OCI-LY7 (cell line): Measurements from ENCODE around the gene RBM42. TPM values are rescaled to one million over a fixed set of nuclear protein-coding genes. Genes with fewer than 3 reads are reported as not detected.

Experiments
- BruUV-seq: library from RNA; stranded (reverse); fragments of 400-500 nt; replicated peaks from 2 replicates; lab custom pipeline; 2021; lab: Mats Ljungman, UMichigan
- CTCF ChIA-PET: fragments of 300-600 bp; sonication (Branson Sonifier 250); formaldehyde crosslinking; loops from one replicate; lab custom pipeline; 2022; ENCODE audit warnings: antibody characterized with exemption; ENCODE audit not compliant: unreplicated experiment; lab: Charles Lee
- POLR2A ChIA-PET: fragments of 300-600 bp; sonication (Branson Sonifier 250); formaldehyde crosslinking; loops from one replicate; lab custom pipeline; 2022; ENCODE audit warnings: antibody characterized with exemption; lab: Charles Lee
- DNase-seq: peaks from one replicate; pipeline ENCODE4 v3.0.0-alpha.2; 2015; ENCODE audit warnings: low spot score
- H2AFZ ChIP-seq: fragments of 200-600 bp; sonication (generic), shearing (Covaris generic); 2 replicates; pipeline ENCODE4 v1.6.1; 2014; ENCODE audit warnings: mild to moderate bottlenecking, antibody characterized with exemption, low read length, moderate library complexity
- H3K27ac ChIP-seq: fragments of 200-600 bp; sonication (generic); 2 replicates; pipeline ENCODE4 v1.5.1; 2014; ENCODE audit warnings: mixed run types, low read depth, mild to moderate bottlenecking, moderate library complexity, low read length, inconsistent platforms; ENCODE audit not compliant: poor library complexity, severe bottlenecking
- H3K36me3 ChIP-seq: fragments of 200-600 bp; sonication (generic); 2 replicates; pipeline ENCODE4 v1.6.1; 2014; ENCODE audit warnings: mild to moderate bottlenecking, antibody characterized with exemption, low read length, moderate library complexity, mixed read lengths; ENCODE audit not compliant: insufficient read depth
- H3K4me1 ChIP-seq: fragments of 200-600 bp; sonication (generic); 2 replicates; pipeline ENCODE4 v1.5.1; 2014; ENCODE audit warnings: mild to moderate bottlenecking, low read length; ENCODE audit not compliant: insufficient read depth, poor library complexity, severe bottlenecking
- H3K4me2 ChIP-seq: fragments of 200-600 bp; sonication (generic); 2 replicates; pipeline ENCODE4 v1.6.1; 2014; ENCODE audit warnings: mild to moderate bottlenecking, low read length
- H3K4me3 ChIP-seq: fragments of 200-600 bp; sonication (generic); 2 replicates; pipeline ENCODE4 v1.5.1; 2014; ENCODE audit warnings: mild to moderate bottlenecking, low read depth, low read length; ENCODE audit not compliant: poor library complexity, severe bottlenecking
- H3K79me2 ChIP-seq: fragments of 200-600 bp; sonication (generic); 2 replicates; pipeline ENCODE4 v1.6.1; 2016; ENCODE audit warnings: low read depth, mild to moderate bottlenecking, low read length, moderate library complexity, mixed read lengths; ENCODE audit not compliant: insufficient read depth
- H3K9me2 ChIP-seq: fragments of 200-600 bp; sonication (generic); 2 replicates; pipeline ENCODE4 v1.6.1; 2016; ENCODE audit warnings: mild to moderate bottlenecking, low read length, mixed read lengths; ENCODE audit not compliant: insufficient read depth
- H3K9me3 ChIP-seq: fragments of 200-600 bp; sonication (generic); 2 replicates; pipeline ENCODE4 v1.6.1; 2014; ENCODE audit warnings: mild to moderate bottlenecking, mixed run types, low read length, mixed read lengths
- H4K20me1 ChIP-seq: fragments of 200-600 bp; sonication (generic); 2 replicates; pipeline ENCODE4 v1.6.1; 2014; ENCODE audit warnings: mild to moderate bottlenecking, antibody characterized with exemption, low read length, moderate library complexity, mixed read lengths; ENCODE audit not compliant: insufficient read depth
- EZH2phosphoT487 ChIP-seq: fragments of 200-600 bp; sonication (generic); IDR thresholded peaks from 2 replicates; pipeline ENCODE4 v1.6.1; 2018; ENCODE audit warnings: low read depth, borderline replicate concordance, mild to moderate bottlenecking, mixed run types, antibody characterized with exemption, low read length, moderate library complexity, mixed read lengths
- intact Hi-C: fragments of 100-400 bp; cut with micrococcal nuclease; formaldehyde crosslinking; loops from one replicate; pipeline ENCODE4 v1.10.0; 2022; ENCODE audit not compliant: unreplicated experiment
- total RNA-seq, 2 experiments: library from RNA; depleted of rRNA in 1 of 2; stranded (reverse); fragments of >200 nt in 1 of 2; shearing (Covaris generic) in 1 of 2; gene quantifications; 2 replicates each; pipeline ENCODE4 v1.2.3, GENCODE V29; 2014 to 2022
- TF ChIP-seq, protein P1 (sequence below): fragments of 200-600 bp; sonication (generic); conservative IDR thresholded peaks from 2 replicates; pipeline ENCODE4 v1.5.1; 2014; ENCODE audit warnings: mild to moderate bottlenecking, antibody characterized with exemption, low read length, moderate library complexity, mixed read lengths

RBM42 gene
- total RNA-seq, 2 experiments from 2014 or later = 62.0 to 115 TPM

- Histone ChIP-seq H3K9me3 (no peaks in the 10 kb centered on the region), H3K9me2 (no peaks in the 10 kb centered on the region), H3K4me1 (peaks cover 2% of the 10 kb centered on the region), H3K27ac (no peak overlapping the region), H2AFZ (no peak overlapping the region), H3K79me2 (no peaks in the 10 kb centered on the region), H4K20me1 (no peaks in the 10 kb centered on the region), H3K4me3 (no peak overlapping the region), H3K36me3 (0 out of 2 replicates have a peak, but pooled peaks cover 15% of the 10 kb centered on the region), H3K4me2 (no peak overlapping the region)
- ChIA-PET CTCF (no interaction called here), POLR2A (no interaction called here)
- intact Hi-C loops = no loop called here
- TF ChIP-seq, protein P1, sequence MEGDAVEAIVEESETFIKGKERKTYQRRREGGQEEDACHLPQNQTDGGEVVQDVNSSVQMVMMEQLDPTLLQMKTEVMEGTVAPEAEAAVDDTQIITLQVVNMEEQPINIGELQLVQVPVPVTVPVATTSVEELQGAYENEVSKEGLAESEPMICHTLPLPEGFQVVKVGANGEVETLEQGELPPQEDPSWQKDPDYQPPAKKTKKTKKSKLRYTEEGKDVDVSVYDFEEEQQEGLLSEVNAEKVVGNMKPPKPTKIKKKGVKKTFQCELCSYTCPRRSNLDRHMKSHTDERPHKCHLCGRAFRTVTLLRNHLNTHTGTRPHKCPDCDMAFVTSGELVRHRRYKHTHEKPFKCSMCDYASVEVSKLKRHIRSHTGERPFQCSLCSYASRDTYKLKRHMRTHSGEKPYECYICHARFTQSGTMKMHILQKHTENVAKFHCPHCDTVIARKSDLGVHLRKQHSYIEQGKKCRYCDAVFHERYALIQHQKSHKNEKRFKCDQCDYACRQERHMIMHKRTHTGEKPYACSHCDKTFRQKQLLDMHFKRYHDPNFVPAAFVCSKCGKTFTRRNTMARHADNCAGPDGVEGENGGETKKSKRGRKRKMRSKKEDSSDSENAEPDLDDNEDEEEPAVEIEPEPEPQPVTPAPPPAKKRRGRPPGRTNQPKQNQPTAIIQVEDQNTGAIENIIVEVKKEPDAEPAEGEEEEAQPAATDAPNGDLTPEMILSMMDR = no peak
- TF ChIP-seq EZH2phosphoT487 = no peak
- BruUV-seq = no TSS peak
- no peak for DNase-seq
These were observed 6.1 kb upstream of the RBM42 start for GRCh38 chr19:35622750-35623149.

- no peaks in the 10 kb centered on the region for H3K79me2 ChIP-seq
- intact Hi-C loops = no loop called here
- H3K4me3 ChIP-seq = no peak overlapping the region
- 0 out of 2 replicates have a peak, but pooled peaks cover 12% of the 10 kb centered on the region for H3K36me3 ChIP-seq
- ChIA-PET POLR2A (no interaction called here), CTCF (no interaction called here)
- H3K27ac ChIP-seq = no peak overlapping the region
- peaks cover 8% of the 10 kb centered on the region for H3K4me1 ChIP-seq
- no peaks in the 10 kb centered on the region for H3K9me3 ChIP-seq
- H3K9me2 ChIP-seq = no peaks in the 10 kb centered on the region
- DNase-seq = no peak
- TF ChIP-seq, protein P1 = no peak
- TF ChIP-seq EZH2phosphoT487 = no peak
- no peaks in the 10 kb centered on the region for H4K20me1 ChIP-seq
- H2AFZ ChIP-seq = no peak overlapping the region
- H3K4me2 ChIP-seq = no peak overlapping the region
- BruUV-seq = TSS peak; percentile 52
These were observed 5.4 kb upstream of the RBM42 start for GRCh38 chr19:35623327-35624010.

- intact Hi-C loops = loop anchor here (2.0 to 5.0 kb wide), 3 partner anchors 15 to 381 kb away; partner anchors contain the start of genes HAUS5 and LSR
- Histone ChIP-seq H2AFZ (peak overlapping the region; percentile 86), H3K4me3 (peak overlapping the region; percentile 83), H3K9me3 (no peaks in the 10 kb centered on the region), H3K4me2 (peak overlapping the region; percentile 96), H3K36me3 (peaks cover 35% of the 10 kb centered on the region), H3K9me2 (no peaks in the 10 kb centered on the region), H3K27ac (peak overlapping the region; percentile 68), H3K4me1 (peaks cover 18% of the 10 kb centered on the region), H3K79me2 (peaks cover 10% of the 10 kb centered on the region), H4K20me1 (no peaks in the 10 kb centered on the region)
- no peak for DNase-seq
- TSS peak; percentile 100 for BruUV-seq
- POLR2A ChIA-PET = no interaction called here
- CTCF ChIA-PET = interaction anchor here (0.5 kb wide), 1 partner anchor 473 kb away, joined by 3 read pairs; no protein-coding TSS in a partner anchor
- TF ChIP-seq, protein P1 = no peak
- no peak for TF ChIP-seq EZH2phosphoT487
These were observed 622 bp upstream of the RBM42 start for GRCh38 chr19:35628264-35628564.
